Fibroblast of mammary gland (primary cell): Measurements from ENCODE around the gene INPP5A.

Source experiments
- DNase-seq: peaks from one replicate; pipeline ENCODE4 v3.0.0-alpha.2; 2010; ENCODE audit warnings: low read depth
- H3K4me3 ChIP-seq: 2 replicates; pipeline ENCODE4 v1.5.1; 2011; ENCODE audit warnings: low read depth, mild to moderate bottlenecking, low read length, moderate library complexity; ENCODE audit not compliant: control insufficient read depth
- CTCF ChIP-seq: conservative IDR thresholded peaks from 2 replicates; pipeline ENCODE4 v1.5.1; 2011; ENCODE audit warnings: low read depth, low read length, inconsistent platforms; ENCODE audit not compliant: control insufficient read depth, insufficient read depth

Gene INPP5A

GRCh38 chr10:132575320-132576201 lies 38.0 kb downstream of the INPP5A start:
- no peak for TF ChIP-seq CTCF
- no peak overlapping the region for H3K4me3 ChIP-seq
- peak; percentile 66 for DNase-seq

GRCh38 chr10:132576671-132577349 lies 39.2 kb downstream of the INPP5A start:
- no peak overlapping the region for H3K4me3 ChIP-seq
- TF ChIP-seq CTCF = no peak
- DNase-seq = no peak

- TF ChIP-seq CTCF = peak; percentile 13
- no peak overlapping the region for H3K4me3 ChIP-seq
- DNase-seq = no peak
Observed at GRCh38 chr10:132577350-132578003, 39.9 kb downstream of the INPP5A start.

DNA sequence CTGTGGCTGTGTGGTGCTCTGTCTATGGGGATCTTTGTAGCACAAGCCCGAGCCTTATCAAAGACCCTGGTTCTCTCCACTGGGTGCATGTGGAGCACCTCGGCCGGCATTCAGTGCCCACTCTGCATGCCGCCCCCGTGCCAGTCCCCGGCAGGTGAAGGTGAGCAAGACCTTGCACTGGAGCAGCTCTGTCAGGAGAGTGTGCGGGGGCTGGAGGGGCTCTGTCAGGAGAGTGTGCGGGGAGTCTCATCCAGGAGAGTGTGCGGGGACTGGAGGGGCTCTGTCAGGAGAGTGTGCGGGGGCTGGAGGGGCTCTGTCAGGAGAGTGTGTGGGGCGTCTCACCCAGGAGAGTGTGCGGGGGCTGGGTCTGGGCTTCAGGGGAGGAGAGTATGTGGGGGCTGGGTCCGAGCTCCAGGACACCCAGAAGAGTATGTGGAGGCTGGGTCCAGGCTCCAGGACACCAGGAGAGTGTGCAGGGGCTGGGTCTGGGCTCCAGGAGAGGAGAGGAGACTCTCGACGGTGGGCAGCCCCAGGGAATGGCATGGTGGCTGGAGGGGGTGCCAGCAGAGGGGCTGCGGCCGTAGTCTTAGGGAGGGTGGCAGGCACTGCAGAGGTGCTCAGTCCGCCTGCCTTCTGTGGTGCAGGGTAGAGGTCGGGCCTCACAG lies 40.8 kb downstream of the INPP5A start:
- H3K4me3 ChIP-seq = no peak overlapping the region
- no peak for DNase-seq
- TF ChIP-seq CTCF = no peak

GRCh38 chr10:132579027-132579859 lies 41.7 kb downstream of the INPP5A start:
- TF ChIP-seq CTCF = no peak
- no peak overlapping the region for H3K4me3 ChIP-seq
- no peak for DNase-seq

DNA sequence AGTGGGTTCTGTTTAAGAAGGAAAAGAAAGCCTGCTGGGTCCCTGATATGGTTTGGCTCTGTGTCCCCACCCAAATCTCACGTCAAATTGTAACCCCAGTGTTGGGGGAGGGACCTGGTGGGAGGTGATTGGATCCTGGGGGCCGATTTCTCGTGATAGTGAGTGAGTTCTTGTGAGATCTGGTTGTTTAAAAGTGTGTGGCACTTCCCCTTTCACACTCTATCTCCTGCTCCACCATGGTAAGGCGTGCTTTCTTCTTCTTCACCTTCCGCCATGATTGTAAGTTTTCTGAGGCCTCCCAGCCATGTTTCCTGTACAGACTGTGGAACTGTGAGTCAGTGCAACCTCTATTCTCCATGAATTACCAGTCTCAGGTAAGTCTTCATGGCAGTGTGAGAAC lies 42.6 kb downstream of the INPP5A start:
- TF ChIP-seq CTCF = no peak
- H3K4me3 ChIP-seq = no peak overlapping the region
- DNase-seq = no peak
